ENCODE data around the gene TMTC2.

DNA sequence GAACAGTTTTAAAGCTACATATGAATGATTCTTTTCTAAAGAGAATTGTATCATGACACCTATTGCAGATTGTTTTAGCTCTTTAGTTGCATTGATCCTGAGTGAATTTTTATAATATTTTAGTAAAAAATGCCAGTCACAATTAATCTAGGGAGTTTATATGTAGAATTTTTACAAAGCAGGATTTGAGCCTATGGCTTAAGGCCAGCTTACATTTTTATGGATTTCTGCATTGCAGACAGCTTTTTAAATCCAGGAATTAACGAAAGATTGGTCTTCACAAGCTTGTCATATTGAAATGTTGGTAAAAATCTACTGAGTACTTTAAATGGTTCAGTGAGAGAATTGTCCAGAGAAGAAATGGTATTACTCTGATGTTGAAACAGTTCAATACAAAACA lies 358.0 kb downstream of the TMTC2 start:
- TF ChIP-seq, protein P1, sequence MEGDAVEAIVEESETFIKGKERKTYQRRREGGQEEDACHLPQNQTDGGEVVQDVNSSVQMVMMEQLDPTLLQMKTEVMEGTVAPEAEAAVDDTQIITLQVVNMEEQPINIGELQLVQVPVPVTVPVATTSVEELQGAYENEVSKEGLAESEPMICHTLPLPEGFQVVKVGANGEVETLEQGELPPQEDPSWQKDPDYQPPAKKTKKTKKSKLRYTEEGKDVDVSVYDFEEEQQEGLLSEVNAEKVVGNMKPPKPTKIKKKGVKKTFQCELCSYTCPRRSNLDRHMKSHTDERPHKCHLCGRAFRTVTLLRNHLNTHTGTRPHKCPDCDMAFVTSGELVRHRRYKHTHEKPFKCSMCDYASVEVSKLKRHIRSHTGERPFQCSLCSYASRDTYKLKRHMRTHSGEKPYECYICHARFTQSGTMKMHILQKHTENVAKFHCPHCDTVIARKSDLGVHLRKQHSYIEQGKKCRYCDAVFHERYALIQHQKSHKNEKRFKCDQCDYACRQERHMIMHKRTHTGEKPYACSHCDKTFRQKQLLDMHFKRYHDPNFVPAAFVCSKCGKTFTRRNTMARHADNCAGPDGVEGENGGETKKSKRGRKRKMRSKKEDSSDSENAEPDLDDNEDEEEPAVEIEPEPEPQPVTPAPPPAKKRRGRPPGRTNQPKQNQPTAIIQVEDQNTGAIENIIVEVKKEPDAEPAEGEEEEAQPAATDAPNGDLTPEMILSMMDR (IDR thresholded peaks at IDR 0.05) = no peak
- no peak for TF ChIP-seq EZH2 (IDR thresholded peaks at IDR 0.05; ENCODE audit: borderline replicate concordance, insufficient read depth, low read depth, low read length, poor library complexity, severe bottlenecking)

Data from B cell (primary cell).